Measurements from ENCODE around the gene MOB2.

GRCh38 chr11:1534171-1534570 lies 47.6 kb upstream of the MOB2 start:
- TF ChIP-seq CTCF (IDR thresholded peaks at IDR 0.05) (no peak), POLR2AphosphoS5 (IDR thresholded peaks at IDR 0.05) (no peak)

All from prostate gland (tissue), 2 donors.